CD8-positive, alpha-beta memory T cell (primary cell): ENCODE data around the gene RGS3. TPM values are rescaled to one million over a fixed set of nuclear protein-coding genes. Genes with fewer than 3 reads are reported as not detected.

Source experiments
- CTCF ChIA-PET: fragments of 350-600 bp; sonication (Branson Sonifier 250); formaldehyde crosslinking; loops from one replicate; lab custom pipeline; 2021; ENCODE audit warnings: antibody characterized with exemption; lab: Charles Lee
- POLR2A ChIA-PET: fragments of 350-600 bp; sonication (Branson Sonifier 250); formaldehyde crosslinking; loops from one replicate; lab custom pipeline; 2021; ENCODE audit warnings: antibody characterized with exemption; lab: Charles Lee
- DNase-seq, 5 donors: peaks; one replicate each; pipeline versions ENCODE4 v3.0.0 to v3.0.0-alpha.2; 2020 to 2022; ENCODE audit warnings: mixed read lengths in 1 of 5
- H3K27ac ChIP-seq: one replicate; pipeline ENCODE4 v1.7.0; 2013; ENCODE audit warnings: low read depth, mild to moderate bottlenecking, low read length, moderate library complexity
- H3K27me3 ChIP-seq: 2 replicates; pipeline ENCODE4 v1.7.0; 2013; ENCODE audit warnings: low read length, mild to moderate bottlenecking; ENCODE audit not compliant: insufficient read depth, poor library complexity, severe bottlenecking
- H3K36me3 ChIP-seq: 2 replicates; pipeline ENCODE4 v1.7.0; 2013; ENCODE audit warnings: mild to moderate bottlenecking, low read length, moderate library complexity; ENCODE audit not compliant: insufficient read depth
- H3K4me1 ChIP-seq: 2 replicates; pipeline ENCODE4 v1.7.0; 2013; ENCODE audit warnings: mild to moderate bottlenecking, low read length, moderate library complexity; ENCODE audit not compliant: insufficient read depth
- H3K4me3 ChIP-seq: 2 replicates; pipeline ENCODE4 v1.7.0; 2013; ENCODE audit warnings: mild to moderate bottlenecking, low read length
- H3K9me3 ChIP-seq: 2 replicates; pipeline ENCODE4 v1.7.0; 2013; ENCODE audit warnings: mild to moderate bottlenecking, low read length
- H3K27ac Mint-ChIP-seq, 8 donors: one replicate each; pipeline ENCODE4 v1.8.0; 2020 to 2021; ENCODE audit warnings: mixed read lengths in 8 of 8, mild to moderate bottlenecking in 6 of 8, inconsistent platforms in 3 of 8, moderate library complexity in 3 of 8
- H3K27me3 Mint-ChIP-seq, 2 donors: one replicate each; pipeline ENCODE4 v1.8.0; 2020 to 2021; ENCODE audit warnings: mixed read lengths in 2 of 2, mild to moderate bottlenecking in 1 of 2, moderate library complexity in 1 of 2
- H3K36me3 Mint-ChIP-seq, 3 donors: one replicate each; pipeline ENCODE4 v1.8.0; 2020 to 2021; ENCODE audit warnings: mixed read lengths in 3 of 3, inconsistent platforms in 1 of 3, mild to moderate bottlenecking in 1 of 3
- H3K4me1 Mint-ChIP-seq, 3 donors: one replicate each; pipeline ENCODE4 v1.8.0; 2020 to 2021; ENCODE audit warnings: mixed read lengths in 3 of 3, inconsistent platforms in 1 of 3, mild to moderate bottlenecking in 1 of 3
- H3K4me3 Mint-ChIP-seq, 7 donors: one replicate each; pipeline ENCODE4 v1.8.0; 2020 to 2021; ENCODE audit warnings: mixed read lengths in 7 of 7, mild to moderate bottlenecking in 6 of 7, moderate library complexity in 4 of 7, inconsistent platforms in 2 of 7
- H3K9me3 Mint-ChIP-seq, 5 donors: one replicate each; pipeline ENCODE4 v1.8.0; 2020 to 2022; ENCODE audit warnings: mixed read lengths in 5 of 5, mild to moderate bottlenecking in 3 of 5, moderate library complexity in 2 of 5, inconsistent platforms in 1 of 5
- polyA plus RNA-seq: library from polyadenylated mRNA; unstranded; fragments of 300-500 nt; fragmentation: Illumina TruSeq; gene quantifications from one replicate; pipeline ENCODE4 v1.2.3, GENCODE V29; 2021
- total RNA-seq, 2 experiments: library from RNA; stranded (reverse); gene quantifications; one replicate each; pipeline ENCODE4 v1.2.3, GENCODE V29; 2021

Gene RGS3
- total and polyA plus RNA-seq, 3 experiments from 2014 or later: 59.8 to 91.2 (median 89.2) TPM

GRCh38 chr9:113559834-113560800 lies 96.6 kb downstream of the RGS3 start:
- H3K27ac Mint-ChIP-seq: peak overlapping the region; percentile 52 to 82 (median 68)

GRCh38 chr9:113562653-113563381 lies 99.3 kb downstream of the RGS3 start:
- no peaks in the 10 kb centered on the region for H3K9me3 ChIP-seq
- Mint-ChIP-seq H3K4me1 (peaks cover 38 to 77% (median 57%) of the 10 kb centered on the region in 3 donors), H3K36me3 (peaks cover 0 to 22% (median 4%) of the 10 kb centered on the region in 3 donors), H3K9me3 (no peaks in the 10 kb centered on the region), H3K27me3 (no peaks in the 10 kb centered on the region), H3K4me3 (no peak overlapping the region), H3K27ac (peak overlapping the region in 6 of 8 donors; percentile 27 to 83 (median 67))
- POLR2A ChIA-PET: no interaction called here
- no peak overlapping the region for H3K27ac ChIP-seq
- CTCF ChIA-PET: interaction anchor here (1.2 to 1.7 kb wide), 3 partner anchors 16 to 93 kb away, joined by 3 to 5 read pairs (median 3); no protein-coding TSS in a partner anchor
- no peaks in the 10 kb centered on the region for H3K27me3 ChIP-seq
- H3K4me1 ChIP-seq: peaks cover 12% of the 10 kb centered on the region
- H3K4me3 ChIP-seq: no peak overlapping the region
- no peaks in the 10 kb centered on the region for H3K36me3 ChIP-seq
- DNase-seq: no peak

More at GRCh38 chr9:113559834-113560800, 96.6 kb downstream of the RGS3 start:
- Histone ChIP-seq H3K4me1 (peaks cover 12% of the 10 kb centered on the region), H3K27ac (no peak overlapping the region), H3K27me3 (no peaks in the 10 kb centered on the region), H3K36me3 (no peaks in the 10 kb centered on the region), H3K4me3 (no peak overlapping the region), H3K9me3 (no peaks in the 10 kb centered on the region)
- ChIA-PET CTCF (interaction anchor here (0.7 to 3.2 kb wide), 4 partner anchors 14 to 26 kb away, joined by 3 to 11 read pairs (median 5); no protein-coding TSS in a partner anchor), POLR2A (interaction anchor here (1.5 kb wide), 1 partner anchor 19 kb away, joined by 4 read pairs; no protein-coding TSS in a partner anchor)
- Mint-ChIP-seq H3K36me3 (peaks cover 0 to 18% (median 4%) of the 10 kb centered on the region in 3 donors), H3K4me1 (peaks cover 40 to 81% (median 66%) of the 10 kb centered on the region in 3 donors), H3K9me3 (no peaks in the 10 kb centered on the region), H3K27me3 (peaks cover 0 to 1% of the 10 kb centered on the region in 2 donors), H3K4me3 (peak overlapping the region in 1 of 7 donors; percentile 8)
- DNase-seq: no peak

- Mint-ChIP-seq H3K27ac (peak overlapping the region; percentile 14 to 96 (median 67)), H3K9me3 (no peaks in the 10 kb centered on the region), H3K27me3 (no peaks in the 10 kb centered on the region), H3K4me1 (peaks cover 32 to 75% (median 49%) of the 10 kb centered on the region in 3 donors), H3K4me3 (no peak overlapping the region), H3K36me3 (peaks cover 0 to 20% (median 2%) of the 10 kb centered on the region in 3 donors)
- Histone ChIP-seq H3K4me3 (no peak overlapping the region), H3K4me1 (peaks cover 17% of the 10 kb centered on the region), H3K27me3 (no peaks in the 10 kb centered on the region), H3K27ac (no peak overlapping the region), H3K9me3 (no peaks in the 10 kb centered on the region), H3K36me3 (no peaks in the 10 kb centered on the region)
- no peak for DNase-seq
- ChIA-PET CTCF (interaction anchor here (1.0 to 1.2 kb wide), 3 partner anchors 18 to 92 kb away, joined by 3 to 4 read pairs (median 3); no protein-coding TSS in a partner anchor), POLR2A (no interaction called here)
Measured at GRCh38 chr9:113563826-113564497, 100.4 kb downstream of the RGS3 start.

- H3K9me3 ChIP-seq: no peaks in the 10 kb centered on the region
- H3K4me1 ChIP-seq: peaks cover 16% of the 10 kb centered on the region
- no peaks in the 10 kb centered on the region for H3K9me3 Mint-ChIP-seq
- H3K27me3 ChIP-seq: no peaks in the 10 kb centered on the region
- H3K27ac ChIP-seq: no peak overlapping the region
- H3K27me3 Mint-ChIP-seq: no peaks in the 10 kb centered on the region
- no peaks in the 10 kb centered on the region for H3K36me3 ChIP-seq
- peaks cover 37 to 77% (median 50%) of the 10 kb centered on the region in 3 donors for H3K4me1 Mint-ChIP-seq
- CTCF ChIA-PET: interaction anchor here (1.0 to 1.2 kb wide), 2 partner anchors 18 to 24 kb away, joined by 3 to 4 read pairs; no protein-coding TSS in a partner anchor
- H3K36me3 Mint-ChIP-seq: peaks cover 0 to 20% (median 2%) of the 10 kb centered on the region in 3 donors
- H3K4me3 Mint-ChIP-seq: no peak overlapping the region
- no peak for DNase-seq
- peak overlapping the region in 6 of 8 donors; percentile 38 to 87 (median 74) for H3K27ac Mint-ChIP-seq
- H3K4me3 ChIP-seq: no peak overlapping the region
- POLR2A ChIA-PET: no interaction called here
Measured at GRCh38 chr9:113564498-113565237, 101.1 kb downstream of the RGS3 start.

DNA sequence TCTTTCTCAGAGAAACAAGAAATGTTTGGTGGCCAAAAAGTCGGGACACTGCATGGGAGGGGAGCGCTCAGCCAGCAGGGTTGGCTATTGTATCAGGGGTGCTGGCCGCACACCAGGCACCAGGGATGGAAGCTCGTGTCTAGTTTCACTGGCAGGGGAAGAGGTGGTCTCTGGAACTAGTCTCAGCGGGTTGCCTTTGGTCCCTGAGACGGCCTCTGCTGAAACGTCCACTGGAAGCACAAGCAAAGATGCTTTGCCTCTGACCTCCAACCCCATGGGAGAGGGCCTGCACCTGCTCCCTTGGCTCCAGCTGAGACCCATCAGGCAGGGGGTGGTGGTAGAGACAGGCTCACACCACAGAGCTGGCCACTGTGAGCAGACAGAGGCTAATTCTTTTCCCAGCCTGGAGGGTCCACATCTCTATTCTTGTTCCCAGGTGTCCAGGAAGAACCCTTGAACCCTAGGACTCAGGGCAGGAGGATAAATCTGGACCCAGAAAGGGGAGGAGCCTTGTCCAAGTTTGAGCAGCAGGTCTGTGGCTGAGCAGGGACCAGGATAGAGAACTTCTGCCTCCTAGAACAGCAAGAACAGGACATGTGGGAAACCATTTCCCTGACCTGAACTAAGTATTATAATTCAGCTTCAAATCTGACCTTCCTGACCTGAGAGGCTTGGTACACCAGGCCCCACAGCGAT lies 102.6 kb downstream of the RGS3 start:
- Histone ChIP-seq H3K27me3 (no peaks in the 10 kb centered on the region), H3K4me3 (no peak overlapping the region), H3K9me3 (no peaks in the 10 kb centered on the region), H3K27ac (no peak overlapping the region), H3K36me3 (no peaks in the 10 kb centered on the region), H3K4me1 (peaks cover 4% of the 10 kb centered on the region)
- Mint-ChIP-seq H3K4me1 (peaks cover 35 to 77% (median 44%) of the 10 kb centered on the region in 3 donors), H3K27me3 (no peaks in the 10 kb centered on the region), H3K27ac (peak overlapping the region in 5 of 8 donors; percentile 18 to 58 (median 32)), H3K36me3 (peaks cover 0 to 15% (median 2%) of the 10 kb centered on the region in 3 donors), H3K4me3 (no peak overlapping the region), H3K9me3 (no peaks in the 10 kb centered on the region)
- POLR2A ChIA-PET: no interaction called here
- DNase-seq: no peak
- CTCF ChIA-PET: no interaction called here

DNA sequence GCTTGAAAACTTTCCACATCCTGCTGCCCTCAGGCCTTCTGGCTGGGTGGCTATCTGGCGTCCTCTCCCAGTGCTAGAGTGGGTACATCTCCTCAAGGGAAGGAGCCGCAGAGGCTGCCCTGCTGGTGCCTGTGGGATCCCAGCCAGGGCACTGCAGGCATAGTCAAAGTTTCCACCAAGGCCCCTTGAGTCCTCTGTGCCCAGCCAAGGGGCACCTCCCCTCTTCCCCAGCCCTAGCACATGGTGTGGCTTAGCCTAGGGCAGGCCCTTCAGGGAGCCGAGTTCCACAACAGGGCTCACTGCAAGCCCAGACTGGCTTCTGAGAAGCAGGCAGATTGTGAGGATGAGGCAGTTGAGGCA lies 103.2 kb downstream of the RGS3 start:
- Mint-ChIP-seq H3K27ac (no peak overlapping the region), H3K4me1 (peaks cover 36 to 78% (median 45%) of the 10 kb centered on the region in 3 donors), H3K27me3 (no peaks in the 10 kb centered on the region), H3K9me3 (no peaks in the 10 kb centered on the region), H3K4me3 (no peak overlapping the region), H3K36me3 (peaks cover 0 to 15% (median 2%) of the 10 kb centered on the region in 3 donors)
- Histone ChIP-seq H3K27me3 (no peaks in the 10 kb centered on the region), H3K27ac (no peak overlapping the region), H3K9me3 (no peaks in the 10 kb centered on the region), H3K36me3 (no peaks in the 10 kb centered on the region), H3K4me1 (peaks cover 4% of the 10 kb centered on the region), H3K4me3 (no peak overlapping the region)
- ChIA-PET POLR2A (no interaction called here), CTCF (no interaction called here)
- DNase-seq: no peak
